GM23338 (cell line): ENCODE results near the gene ADGRF3. TPM values are rescaled to one million over a fixed set of nuclear protein-coding genes. Genes with fewer than 3 reads are reported as not detected.

Source experiments
- ATAC-seq: fragments of 200-7000 bp; cut with Tn5 transposase; 3 replicates; pipeline ENCODE4 v1.9.1; 2020
- DNase-seq: peaks from one replicate; pipeline ENCODE4 v3.0.0-alpha.2; 2015; ENCODE audit warnings: low spot score
- H2AFZ ChIP-seq: fragments of 200-600 bp; sonication (generic); 2 replicates; pipeline ENCODE4 v1.8.0; 2016; ENCODE audit warnings: antibody characterized with exemption, mild to moderate bottlenecking, moderate library complexity
- H3F3A ChIP-seq: fragments of 200-600 bp; sonication (generic); replicated peaks from 2 replicates; pipeline ENCODE4 v1.8.0; 2017; ENCODE audit warnings: antibody characterized with exemption, mixed run types, low read depth
- H3K27ac ChIP-seq: fragments of 200-600 bp; sonication (generic); 2 replicates; pipeline ENCODE4 v1.6.1; 2016; ENCODE audit warnings: low read depth
- H3K27me3 ChIP-seq: fragments of 200-600 bp; sonication (generic); 2 replicates; pipeline ENCODE4 v1.8.0; 2016; ENCODE audit warnings: mild to moderate bottlenecking, mixed run types, moderate library complexity; ENCODE audit not compliant: insufficient read depth
- H3K36me3 ChIP-seq: fragments of 200-600 bp; sonication (generic); 2 replicates; pipeline ENCODE4 v1.8.0; 2016; ENCODE audit warnings: mild to moderate bottlenecking; ENCODE audit not compliant: insufficient read depth
- H3K4me1 ChIP-seq: fragments of 200-600 bp; sonication (generic); 2 replicates; pipeline ENCODE4 v1.8.0; 2016; ENCODE audit warnings: mild to moderate bottlenecking, moderate library complexity; ENCODE audit not compliant: insufficient read depth
- H3K4me2 ChIP-seq: fragments of 200-600 bp; sonication (generic); 2 replicates; pipeline ENCODE4 v1.7.1; 2017; ENCODE audit warnings: mixed run types
- H3K4me3 ChIP-seq: fragments of 200-600 bp; sonication (generic); 2 replicates; pipeline ENCODE4 v1.6.1; 2016; ENCODE audit warnings: mixed run types
- H3K79me2 ChIP-seq: fragments of 200-600 bp; sonication (generic); replicated peaks from 2 replicates; pipeline ENCODE4 v1.8.0; 2017; ENCODE audit warnings: mild to moderate bottlenecking; ENCODE audit not compliant: insufficient read depth
- H3K9me2 ChIP-seq: fragments of 200-600 bp; sonication (generic); 2 replicates; pipeline ENCODE4 v1.8.0; 2017; ENCODE audit not compliant: insufficient read depth
- H4K20me1 ChIP-seq: fragments of 200-600 bp; sonication (generic); replicated peaks from 2 replicates; pipeline ENCODE4 v1.8.0; 2017; ENCODE audit warnings: mild to moderate bottlenecking; ENCODE audit not compliant: insufficient read depth
- H3K27ac Mint-ChIP-seq: 2 replicates; pipeline ENCODE4 v1.8.0; 2020; ENCODE audit warnings: inconsistent platforms, mild to moderate bottlenecking, moderate library complexity, mixed read lengths
- H3K27me3 Mint-ChIP-seq: 3 replicates; pipeline ENCODE4 v1.8.0; 2022; ENCODE audit warnings: low read depth, mild to moderate bottlenecking, moderate library complexity, mixed read lengths, inconsistent platforms; ENCODE audit not compliant: insufficient read depth, poor library complexity
- H3K36me3 Mint-ChIP-seq: 3 replicates; pipeline ENCODE4 v1.8.0; 2021; ENCODE audit warnings: low read depth, mild to moderate bottlenecking, inconsistent platforms, moderate library complexity, mixed read lengths
- H3K4me1 Mint-ChIP-seq: 3 replicates; pipeline ENCODE4 v1.8.0; 2020; ENCODE audit warnings: mild to moderate bottlenecking, inconsistent platforms, mixed read lengths
- H3K4me3 Mint-ChIP-seq: 3 replicates; pipeline ENCODE4 v1.8.0; 2021; ENCODE audit warnings: moderate library complexity, mild to moderate bottlenecking, inconsistent platforms, mixed read lengths
- H3K9me3 Mint-ChIP-seq: 3 replicates; pipeline ENCODE4 v1.8.0; 2020; ENCODE audit warnings: moderate library complexity, mild to moderate bottlenecking, inconsistent platforms, mixed read lengths
- CREB1 ChIP-seq: fragments of 250-450 bp; sonication (Bioruptor Pico); IDR thresholded peaks from 2 replicates; pipeline ENCODE4 v1.5.0; 2020; ENCODE audit warnings: low read depth, mild to moderate bottlenecking, moderate library complexity
- CTCF ChIP-seq, 2 experiments: fragments of 200-600 bp in 1 of 2; sonication (generic) in 1 of 2; conservative IDR thresholded peaks; 2 replicates each; pipeline versions ENCODE4 v1.5.1 to v1.6.1; 2016 to 2017; ENCODE audit warnings: antibody characterized with exemption in 2 of 2, low read depth in 2 of 2, mild to moderate bottlenecking in 2 of 2, moderate library complexity in 1 of 2
- ETS1 ChIP-seq: IDR thresholded peaks from 2 replicates; pipeline ENCODE4 v1.6.1; 2016; ENCODE audit warnings: antibody characterized with exemption
- EZH2phosphoT487 ChIP-seq: fragments of 200-600 bp; sonication (generic); IDR thresholded peaks from one replicate; pipeline ENCODE4 v1.8.1; 2018; ENCODE audit warnings: antibody characterized with exemption; ENCODE audit not compliant: unreplicated experiment
- JUNB ChIP-seq: IDR thresholded peaks from one replicate; pipeline ENCODE4 v1.6.1; 2016; ENCODE audit warnings: antibody characterized with exemption; ENCODE audit not compliant: unreplicated experiment
- NANOG ChIP-seq: IDR thresholded peaks from 2 replicates; pipeline ENCODE4 v1.6.1; 2016; ENCODE audit warnings: antibody characterized with exemption, borderline replicate concordance
- POLR2AphosphoS5 ChIP-seq: IDR thresholded peaks from 2 replicates; pipeline ENCODE4 v1.6.1; 2016; ENCODE audit warnings: antibody characterized with exemption, low read depth
- REST ChIP-seq: IDR thresholded peaks from one replicate; pipeline ENCODE4 v1.6.1; 2018; ENCODE audit warnings: antibody characterized with exemption; ENCODE audit not compliant: unreplicated experiment
- STAT1 ChIP-seq: IDR thresholded peaks from one replicate; pipeline ENCODE4 v1.6.1; 2016; ENCODE audit warnings: antibody characterized with exemption; ENCODE audit not compliant: unreplicated experiment
- ZNF114 ChIP-seq: fragments of 250-450 bp; sonication (Bioruptor Pico); IDR thresholded peaks from 2 replicates; pipeline ENCODE4 v1.5.0; 2020; ENCODE audit warnings: mild to moderate bottlenecking, moderate library complexity
- ZNF331 ChIP-seq: fragments of 250-450 bp; sonication (Bioruptor Pico); IDR thresholded peaks from 2 replicates; pipeline ENCODE4 v1.5.0; 2020; ENCODE audit warnings: low read depth, mild to moderate bottlenecking, moderate library complexity
- polyA plus RNA-seq: library from polyadenylated mRNA; unstranded; fragments of >200 nt; fragmentation: Nextera tagmentation; extraction: Ambion mirVana; gene quantifications from 2 replicates; pipeline ENCODE4 v1.2.1, GENCODE V29; 2016
- total RNA-seq: library from RNA; depleted of rRNA; stranded (reverse); fragments of >200 nt; shearing (Covaris generic); gene quantifications from 2 replicates; pipeline ENCODE4 v1.2.3, GENCODE V29; 2014

The ADGRF3 gene
- total and polyA plus RNA-seq, 2 experiments from 2014 or later = 0.38 to 0.39 TPM

- no peak for TF ChIP-seq REST
- TF ChIP-seq ZNF331 (CRISPR knock-in tag) = no peak
- TF ChIP-seq ETS1 = no peak
- TF ChIP-seq EZH2phosphoT487 = no peak
- no peak for TF ChIP-seq CTCF (conservative IDR thresholded peaks at IDR 0.05; ENCODE audit: low read depth in 2 of 2)
Observed at GRCh38 chr2:26298638-26299393, 47.8 kb downstream of the ADGRF3 start (continued).

- DNase-seq = peak; percentile 48
- peak overlapping the region; percentile 53 for H2AFZ ChIP-seq
- peak overlapping the region; percentile 61 for H3K4me3 ChIP-seq
Observed at GRCh38 chr2:26298286-26298637, 48.3 kb downstream of the ADGRF3 start.

More at GRCh38 chr2:26298286-26298637, 48.3 kb downstream of the ADGRF3 start:
- no peaks in the 10 kb centered on the region for H3F3A ChIP-seq
- H3K36me3 ChIP-seq = no peaks in the 10 kb centered on the region
- Mint-ChIP-seq H3K4me3 (no peak overlapping the region), H3K4me1 (no peaks in the 10 kb centered on the region; the same call in 1 of the 3 replicates), H3K36me3 (no peaks in the 10 kb centered on the region), H3K9me3 (no peaks in the 10 kb centered on the region), H3K27ac (no peak overlapping the region), H3K27me3 (no peaks in the 10 kb centered on the region)
- peaks cover 27% of the 10 kb centered on the region for H3K4me1 ChIP-seq
- ATAC-seq = peak; percentile 64
- TF ChIP-seq STAT1 (no peak), JUNB (no peak), EZH2phosphoT487 (no peak), CREB1 (CRISPR knock-in tag) (no peak), ZNF114 (CRISPR knock-in tag) (no peak), POLR2AphosphoS5 (no peak), REST (no peak), CTCF (conservative IDR thresholded peaks at IDR 0.05; ENCODE audit: low read depth in 2 of 2) (no peak), NANOG (no peak)
- no peaks in the 10 kb centered on the region for H3K27me3 ChIP-seq
- no peaks in the 10 kb centered on the region for H4K20me1 ChIP-seq
- no peaks in the 10 kb centered on the region for H3K79me2 ChIP-seq
- H3K27ac ChIP-seq = no peak overlapping the region
- no peaks in the 10 kb centered on the region for H3K9me2 ChIP-seq
- peak overlapping the region; percentile 88 for H3K4me2 ChIP-seq
